GM10847 (cell line): ENCODE results near the gene MORC2.

ENCODE experiments used
- POLR2A ChIP-seq: IDR thresholded peaks from 2 replicates; pipeline ENCODE4 v1.6.1; 2011; ENCODE audit not compliant: insufficient read length; ENCODE audit errors: extremely low read depth

Gene MORC2

DNA sequence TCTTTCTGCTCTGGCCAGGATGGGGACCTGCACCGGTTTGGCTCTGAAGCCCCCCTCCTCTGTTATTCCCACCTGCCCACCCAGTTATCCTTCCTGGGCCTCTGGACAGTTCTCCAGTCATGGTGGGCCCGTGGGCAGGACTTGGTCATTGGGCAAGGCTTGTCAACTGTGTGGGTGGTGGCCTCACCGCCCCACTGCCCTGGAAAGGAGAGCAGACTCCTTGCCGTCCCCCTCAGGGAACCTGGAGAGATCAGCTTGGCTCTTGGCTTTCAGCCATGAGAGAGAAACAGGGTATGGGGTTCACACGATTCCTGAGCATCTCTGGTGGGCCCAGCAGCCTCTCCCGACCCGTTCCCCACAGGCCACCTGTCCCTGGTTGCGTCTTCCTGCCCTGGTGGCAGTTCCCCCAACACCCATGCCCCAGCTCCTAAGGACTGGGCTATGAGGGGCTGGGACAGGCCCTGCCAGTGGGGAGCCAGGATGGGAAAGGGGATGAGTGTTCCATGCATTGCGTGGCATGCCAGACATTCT lies 92.3 kb downstream of the MORC2 start:
- TF ChIP-seq POLR2A = no peak

DNA sequence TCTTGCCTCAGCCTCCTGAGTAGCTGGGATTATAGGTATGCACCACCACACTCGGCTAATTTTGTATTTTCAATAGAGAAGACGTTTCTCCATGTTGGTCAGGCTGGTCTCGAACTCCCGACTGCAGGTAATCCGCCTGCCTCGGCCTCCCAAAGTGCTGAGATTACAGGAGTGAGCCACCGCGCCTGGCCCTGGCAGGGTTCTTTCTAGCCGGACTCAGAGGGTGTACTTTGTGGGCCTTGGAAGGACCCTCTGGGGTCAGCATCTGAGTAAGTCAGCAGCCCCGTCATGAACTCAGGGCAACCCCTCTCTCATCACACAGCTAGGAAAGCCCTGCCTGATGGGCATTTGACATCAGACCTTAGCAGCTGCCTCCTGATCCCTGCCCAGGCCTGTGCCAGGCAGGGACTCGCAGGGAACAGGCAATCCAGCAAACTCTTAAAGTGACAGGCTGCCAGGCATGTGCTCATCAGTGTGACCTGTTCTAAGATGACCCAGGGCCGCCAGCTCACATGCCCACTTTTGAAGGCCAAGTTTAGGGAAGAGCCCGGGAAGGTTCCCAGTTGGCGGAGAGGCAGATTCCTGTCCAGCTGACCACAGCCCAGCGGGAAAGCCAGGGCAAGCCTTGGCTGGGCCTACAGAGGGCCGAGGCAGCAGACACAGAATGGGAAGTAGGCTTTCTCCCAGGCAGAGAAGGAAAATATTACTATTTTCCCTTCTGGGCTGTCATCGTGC lies 92.9 kb downstream of the MORC2 start:
- TF ChIP-seq POLR2A = no peak
